Natural killer cell (primary cell): ENCODE data around the gene PILRA. TPM values are rescaled to one million over a fixed set of nuclear protein-coding genes. Genes with fewer than 3 reads are reported as not detected.
A peak's percentile ranks its signal among the peaks of the same experiment; 100 is the strongest.
"Not testable (repeated sequence)": the region's sequence is repeated elsewhere in the genome, so short reads cannot be mapped to it uniquely, and the experiment has no call there.

ENCODE experiments used
- ATAC-seq, 3 donors: fragments of 150-1000 bp in 2 of 3; fragments of 200-7000 bp in 1 of 3; cut with Tn5 transposase; 1 replicate in 1 of 3; 2 replicates in 2 of 3; pipeline ENCODE4 v1.10.0; 2021; ENCODE audit warnings: mild to moderate bottlenecking in 2 of 3, moderate library complexity in 2 of 3
- DNase-seq, 2 donors: peaks; one replicate each; pipeline versions ENCODE4 v3.0.0 to v3.0.0-alpha.2; 2013 to 2021; ENCODE audit warnings: mixed read lengths in 1 of 2
- H3K27ac ChIP-seq: one replicate; pipeline ENCODE4 v1.5.1; 2013; ENCODE audit warnings: mild to moderate bottlenecking, low read length
- H3K27me3 ChIP-seq: one replicate; pipeline ENCODE4 v1.6.1; 2013; ENCODE audit warnings: low read length; ENCODE audit not compliant: control insufficient read depth, insufficient read depth
- H3K36me3 ChIP-seq: one replicate; pipeline ENCODE4 v1.6.1; 2013; ENCODE audit warnings: low read length; ENCODE audit not compliant: control insufficient read depth, insufficient read depth
- H3K4me1 ChIP-seq: one replicate; pipeline ENCODE4 v1.6.1; 2013; ENCODE audit warnings: low read length; ENCODE audit not compliant: control insufficient read depth, insufficient read depth
- H3K4me3 ChIP-seq: one replicate; pipeline ENCODE4 v1.5.1; 2013; ENCODE audit warnings: low read length
- H3K9me3 ChIP-seq: one replicate; pipeline ENCODE4 v1.6.1; 2013; ENCODE audit warnings: low read length; ENCODE audit not compliant: control insufficient read depth, insufficient read depth
- H3K27ac Mint-ChIP-seq, 2 donors: one replicate each; pipeline ENCODE4 v1.8.0; 2022; ENCODE audit warnings: mild to moderate bottlenecking in 2 of 2, mixed read lengths in 2 of 2, moderate library complexity in 1 of 2
- H3K27me3 Mint-ChIP-seq, 2 donors: one replicate each; pipeline ENCODE4 v1.8.0; 2022; ENCODE audit warnings: low read depth in 2 of 2, mixed read lengths in 2 of 2
- H3K36me3 Mint-ChIP-seq: one replicate; pipeline ENCODE4 v1.8.0; 2022; ENCODE audit warnings: mixed read lengths
- H3K4me1 Mint-ChIP-seq, 2 donors: one replicate each; pipeline ENCODE4 v1.8.0; 2022; ENCODE audit warnings: mixed read lengths in 2 of 2
- H3K4me3 Mint-ChIP-seq: one replicate; pipeline ENCODE4 v1.8.0; 2022; ENCODE audit warnings: mild to moderate bottlenecking, moderate library complexity, mixed read lengths
- H3K9me3 Mint-ChIP-seq, 2 donors: one replicate each; pipeline ENCODE4 v1.8.0; 2022; ENCODE audit warnings: mixed read lengths in 2 of 2
- CTCF ChIP-seq: fragments of 200-600 bp; IDR thresholded peaks from one replicate; pipeline ENCODE4 v1.8.0; 2022; ENCODE audit warnings: antibody characterized with exemption
- WGBS: methylation state at CpG from one replicate; pipeline ENCODE4 v1.1.7; 2013; ENCODE audit warnings: missing lambda C conversion rate; ENCODE audit not compliant: insufficient coverage; 5-methylcytosine and 5-hydroxymethylcytosine counted together
- intact Hi-C: fragments of 100-400 bp; cut with micrococcal nuclease; formaldehyde crosslinking; loops from one replicate; pipeline ENCODE4 v1.14.2; 2022
- total RNA-seq, 4 donors: library from RNA; stranded (reverse); fragments of 120-200 nt in 1 of 4; gene quantifications; one replicate each; pipeline versions ENCODE4 v1.2.3 to v1.2.4, GENCODE V29; 2013 to 2022

Gene PILRA
- total RNA-seq, 3 donors from 2014 or later (not counting 1 experiment from before 2014, with no cell fraction given): 18.8 to 38.8 (median 29.4) TPM

DNA sequence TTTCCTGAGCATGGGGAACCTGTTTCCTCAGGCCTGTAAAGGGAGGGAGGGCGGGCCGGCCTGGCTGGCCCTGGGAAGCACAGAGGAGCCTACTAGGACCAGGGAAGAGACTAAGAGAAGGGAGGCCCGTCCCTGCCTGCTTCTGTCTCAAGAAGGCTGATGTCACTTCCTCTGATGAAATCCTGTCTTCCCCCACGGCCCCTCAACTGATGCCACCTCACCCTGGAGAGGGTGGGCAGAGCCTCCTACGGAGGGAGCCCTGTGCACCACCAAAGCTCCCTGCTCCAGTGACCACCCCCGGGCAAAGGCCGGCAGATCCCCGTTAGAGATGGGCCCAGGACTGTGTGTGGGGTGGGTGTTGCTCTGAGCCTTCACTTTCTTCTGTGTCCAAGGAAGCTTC, 1.0 kb upstream of the PILRA start:
- 51% methylated on average over 8 of the region's 8 CpGs for WGBS

GRCh38 chr7:100372694-100373093, 593 bp upstream of the PILRA start:
- Histone ChIP-seq H3K4me3 (no peak overlapping the region), H3K36me3 (peaks cover under 1% of the 10 kb centered on the region), H3K9me3 (no peaks in the 10 kb centered on the region), H3K4me1 (peaks cover 83% of the 10 kb centered on the region), H3K27ac (peak overlapping the region; percentile 71), H3K27me3 (no peaks in the 10 kb centered on the region)
- DNase-seq (no peak), ATAC-seq (no peak)
- H3K27ac Mint-ChIP-seq: peak overlapping the region; percentile 96
- 63% methylated on average over 6 of the region's 6 CpGs for WGBS
- H3K4me3 Mint-ChIP-seq: no peak overlapping the region
- intact Hi-C loops: no loop called here
- H3K27me3 Mint-ChIP-seq: no peaks in the 10 kb centered on the region
- H3K4me1 Mint-ChIP-seq: peaks cover 46 to 63% of the 10 kb centered on the region in 2 donors
- H3K9me3 Mint-ChIP-seq: no peaks in the 10 kb centered on the region
- TF ChIP-seq CTCF: no peak
- no peaks in the 10 kb centered on the region for H3K36me3 Mint-ChIP-seq

More for the DNA sequence above, 1.0 kb upstream of the PILRA start:
- no peak overlapping the region for H3K4me3 ChIP-seq
- no peaks in the 10 kb centered on the region for H3K9me3 ChIP-seq
- Mint-ChIP-seq H3K4me1 (peaks cover 50 to 67% of the 10 kb centered on the region in 2 donors), H3K36me3 (no peaks in the 10 kb centered on the region), H3K9me3 (no peaks in the 10 kb centered on the region), H3K4me3 (no peak overlapping the region), H3K27me3 (no peaks in the 10 kb centered on the region), H3K27ac (peak overlapping the region; percentile 96)
- H3K27ac ChIP-seq: peak overlapping the region; percentile 71
- intact Hi-C loops: no loop called here
- H3K4me1 ChIP-seq: peaks cover 87% of the 10 kb centered on the region
- peaks cover 3% of the 10 kb centered on the region for H3K36me3 ChIP-seq
- TF ChIP-seq CTCF: no peak
- no peaks in the 10 kb centered on the region for H3K27me3 ChIP-seq
- ATAC-seq (peak in 1 of 3 donors; percentile 40), DNase-seq (peak in 1 of 2 donors; percentile 37)

DNA sequence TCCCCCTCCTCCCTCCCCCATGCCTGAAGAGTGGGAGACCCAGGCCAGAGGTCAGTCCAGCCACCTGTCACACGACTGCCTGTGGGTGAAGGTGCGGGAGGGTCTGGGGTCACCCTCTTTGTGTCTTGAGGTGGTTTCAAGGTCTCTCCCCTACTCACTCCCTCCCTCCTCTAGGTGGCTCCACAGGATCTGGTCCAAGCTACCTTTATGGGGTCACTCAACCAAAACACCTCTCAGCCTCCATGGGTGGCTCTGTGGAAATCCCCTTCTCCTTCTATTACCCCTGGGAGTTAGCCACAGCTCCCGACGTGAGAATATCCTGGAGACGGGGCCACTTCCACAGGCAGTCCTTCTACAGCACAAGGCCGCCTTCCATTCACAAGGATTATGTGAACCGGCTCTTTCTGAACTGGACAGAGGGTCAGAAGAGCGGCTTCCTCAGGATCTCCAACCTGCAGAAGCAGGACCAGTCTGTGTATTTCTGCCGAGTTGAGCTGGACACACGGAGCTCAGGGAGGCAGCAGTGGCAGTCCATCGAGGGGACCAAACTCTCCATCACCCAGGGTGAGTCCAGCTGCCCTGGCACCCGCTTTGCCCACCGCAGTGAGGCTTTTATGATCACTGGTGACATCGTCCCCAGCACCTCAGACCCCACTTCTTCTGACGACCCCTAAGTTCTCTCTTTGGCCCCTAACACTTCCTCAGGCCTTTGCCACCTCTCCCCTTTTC, 747 bp downstream of the PILRA start:
- H3K36me3 ChIP-seq, intact Hi-C loops, H3K36me3 Mint-ChIP-seq, ATAC-seq, H3K27ac ChIP-seq, H3K9me3 ChIP-seq, DNase-seq, H3K27me3 ChIP-seq, H3K4me3 ChIP-seq, H3K9me3 Mint-ChIP-seq, H3K27me3 Mint-ChIP-seq: not testable (repeated sequence)
- WGBS: 79% methylated on average over 13 of the region's 15 CpGs
- H3K4me1 ChIP-seq: peaks cover 70% of the 10 kb centered on the region
- H3K4me3 Mint-ChIP-seq: peak overlapping the region; percentile 68
- H3K27ac Mint-ChIP-seq: peak overlapping the region; percentile 77 to 96
- peaks cover 34 to 49% of the 10 kb centered on the region in 2 donors for H3K4me1 Mint-ChIP-seq

DNA sequence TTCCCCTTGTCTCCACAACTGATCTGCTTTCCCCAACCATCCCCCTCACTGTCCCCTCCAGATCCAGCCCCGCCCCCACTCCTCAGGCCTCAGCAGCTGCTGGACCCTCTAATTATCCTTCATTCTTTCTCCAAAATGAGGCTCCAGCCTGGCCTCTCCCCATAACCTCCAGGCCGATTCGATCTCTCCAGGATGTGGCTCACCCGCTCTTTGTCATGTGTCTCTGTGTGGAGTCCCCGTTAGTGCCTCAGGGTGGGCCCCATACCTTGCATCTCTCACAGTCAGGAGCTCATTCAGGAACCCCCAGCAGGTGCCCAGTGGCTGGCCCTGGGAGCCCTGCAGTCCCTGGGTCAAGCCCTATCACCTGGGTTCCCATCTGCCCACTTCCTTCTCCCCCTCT, 1.3 kb downstream of the PILRA start:
- no peak for TF ChIP-seq CTCF
- intact Hi-C loops: no loop called here
- 52% methylated on average over 5 of the region's 5 CpGs for WGBS
- no peak for DNase-seq
- H3K36me3 Mint-ChIP-seq: no peaks in the 10 kb centered on the region
- H3K9me3 Mint-ChIP-seq: no peaks in the 10 kb centered on the region
- no peaks in the 10 kb centered on the region for H3K27me3 Mint-ChIP-seq
- peak overlapping the region; percentile 68 for H3K4me3 Mint-ChIP-seq
- Histone ChIP-seq H3K4me1 (peaks cover 64% of the 10 kb centered on the region), H3K27ac (no peak overlapping the region), H3K4me3 (no peak overlapping the region), H3K36me3 (no peaks in the 10 kb centered on the region), H3K27me3 (no peaks in the 10 kb centered on the region), H3K9me3 (no peaks in the 10 kb centered on the region)
- H3K4me1 Mint-ChIP-seq: peaks cover 31 to 44% of the 10 kb centered on the region in 2 donors
- H3K27ac Mint-ChIP-seq: peak overlapping the region; percentile 77 to 96
- ATAC-seq: peak; percentile 59 to 65 (median 59)
